Measurements from ENCODE around the gene UBE3A.

Gene UBE3A

DNA sequence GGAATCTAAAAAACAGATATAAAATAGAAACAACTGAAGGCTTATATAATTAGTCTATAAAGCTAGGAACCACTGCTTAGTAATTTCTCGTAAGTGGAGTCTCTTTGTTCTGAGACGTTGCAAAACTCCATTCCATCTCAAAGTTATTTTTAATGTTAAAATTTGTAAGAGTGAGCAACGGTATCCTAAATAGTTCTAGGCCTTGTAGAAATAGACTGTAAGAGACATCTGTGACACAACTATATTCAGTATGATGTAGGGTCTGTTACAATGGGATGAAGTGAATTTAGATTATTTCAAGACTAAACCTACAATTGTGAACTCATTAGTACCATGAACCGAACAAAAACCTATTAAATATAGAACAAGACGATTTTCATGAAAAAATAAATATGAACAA is 57.2 kb downstream of the UBE3A start:
- TF ChIP-seq, protein P1, sequence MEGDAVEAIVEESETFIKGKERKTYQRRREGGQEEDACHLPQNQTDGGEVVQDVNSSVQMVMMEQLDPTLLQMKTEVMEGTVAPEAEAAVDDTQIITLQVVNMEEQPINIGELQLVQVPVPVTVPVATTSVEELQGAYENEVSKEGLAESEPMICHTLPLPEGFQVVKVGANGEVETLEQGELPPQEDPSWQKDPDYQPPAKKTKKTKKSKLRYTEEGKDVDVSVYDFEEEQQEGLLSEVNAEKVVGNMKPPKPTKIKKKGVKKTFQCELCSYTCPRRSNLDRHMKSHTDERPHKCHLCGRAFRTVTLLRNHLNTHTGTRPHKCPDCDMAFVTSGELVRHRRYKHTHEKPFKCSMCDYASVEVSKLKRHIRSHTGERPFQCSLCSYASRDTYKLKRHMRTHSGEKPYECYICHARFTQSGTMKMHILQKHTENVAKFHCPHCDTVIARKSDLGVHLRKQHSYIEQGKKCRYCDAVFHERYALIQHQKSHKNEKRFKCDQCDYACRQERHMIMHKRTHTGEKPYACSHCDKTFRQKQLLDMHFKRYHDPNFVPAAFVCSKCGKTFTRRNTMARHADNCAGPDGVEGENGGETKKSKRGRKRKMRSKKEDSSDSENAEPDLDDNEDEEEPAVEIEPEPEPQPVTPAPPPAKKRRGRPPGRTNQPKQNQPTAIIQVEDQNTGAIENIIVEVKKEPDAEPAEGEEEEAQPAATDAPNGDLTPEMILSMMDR (conservative IDR thresholded peaks at IDR 0.05; ENCODE audit: control insufficient read depth, insufficient read depth, low read depth, low read length): no peak
- H3K4me3 ChIP-seq (ENCODE audit: control insufficient read depth, low read depth, low read length): no peak overlapping the region
- no peak for DNase-seq (ENCODE audit: low read depth)

DNA sequence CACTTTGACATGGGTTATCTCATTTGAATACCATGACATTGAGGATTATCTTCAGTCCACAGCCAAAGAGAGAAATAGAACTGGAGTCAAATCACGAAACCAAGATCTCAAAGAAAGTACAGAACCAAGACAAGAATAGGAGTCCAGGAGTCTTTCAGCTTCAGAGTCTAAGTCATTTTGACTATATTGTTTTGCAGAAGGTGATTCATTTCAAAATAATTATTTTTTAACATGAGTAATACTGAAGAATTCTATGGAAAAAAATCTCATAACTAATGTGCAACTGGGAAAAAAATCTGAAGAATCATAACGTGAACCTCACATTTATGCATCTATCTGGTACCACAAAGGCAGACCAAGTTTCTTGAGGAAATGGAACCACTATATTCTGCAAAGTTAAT is 60.3 kb downstream of the UBE3A start:
- no peak overlapping the region for H3K4me3 ChIP-seq (ENCODE audit: control insufficient read depth, low read depth, low read length)
- TF ChIP-seq, protein P1 (conservative IDR thresholded peaks at IDR 0.05; ENCODE audit: control insufficient read depth, insufficient read depth, low read depth, low read length): no peak
- DNase-seq (ENCODE audit: low read depth): peak; percentile 10

DNA sequence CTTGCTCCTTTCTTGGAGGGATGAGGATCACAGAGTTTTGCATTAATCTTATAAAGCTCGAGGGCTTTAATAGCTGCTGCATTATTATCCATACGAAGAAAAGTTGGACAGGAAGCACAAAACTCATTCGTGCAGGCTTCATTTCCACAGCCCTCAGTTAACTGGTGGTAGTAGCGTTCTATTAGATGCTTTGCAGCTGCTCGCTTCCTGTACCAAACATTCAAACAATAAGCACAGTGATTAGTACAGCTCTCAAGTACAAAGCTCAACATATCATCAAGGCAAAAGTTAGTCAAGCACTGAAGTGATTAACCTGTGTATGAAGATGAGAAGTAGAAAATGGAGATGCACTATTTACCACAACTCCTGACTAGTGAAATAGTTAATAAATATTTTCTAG is 63.3 kb downstream of the UBE3A start:
- no peak for DNase-seq (ENCODE audit: low read depth)
- no peak overlapping the region for H3K4me3 ChIP-seq (ENCODE audit: control insufficient read depth, low read depth, low read length)
- TF ChIP-seq, protein P1 (conservative IDR thresholded peaks at IDR 0.05; ENCODE audit: control insufficient read depth, insufficient read depth, low read depth, low read length): no peak

DNA sequence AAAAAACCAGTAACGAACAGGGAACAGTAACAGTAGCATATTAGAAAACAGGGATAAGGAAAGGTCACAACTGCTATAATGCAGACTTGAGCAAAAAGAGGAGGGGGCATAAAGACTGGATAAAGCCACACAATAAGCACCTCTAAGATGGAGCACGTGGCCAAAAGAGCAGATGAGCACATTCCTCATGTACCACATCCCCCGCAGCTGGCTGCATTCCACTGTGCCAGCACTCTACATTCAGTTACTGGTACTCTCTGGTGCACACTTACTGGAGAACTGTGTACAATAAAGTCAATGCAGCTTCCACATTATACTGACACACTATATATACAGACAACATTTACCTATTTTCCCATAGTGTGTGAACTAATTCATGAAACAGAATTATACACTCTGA is 64.7 kb downstream of the UBE3A start:
- no peak overlapping the region for H3K4me3 ChIP-seq (ENCODE audit: control insufficient read depth, low read depth, low read length)
- DNase-seq (ENCODE audit: low read depth): no peak
- TF ChIP-seq, protein P1 (conservative IDR thresholded peaks at IDR 0.05; ENCODE audit: control insufficient read depth, insufficient read depth, low read depth, low read length): no peak

DNA sequence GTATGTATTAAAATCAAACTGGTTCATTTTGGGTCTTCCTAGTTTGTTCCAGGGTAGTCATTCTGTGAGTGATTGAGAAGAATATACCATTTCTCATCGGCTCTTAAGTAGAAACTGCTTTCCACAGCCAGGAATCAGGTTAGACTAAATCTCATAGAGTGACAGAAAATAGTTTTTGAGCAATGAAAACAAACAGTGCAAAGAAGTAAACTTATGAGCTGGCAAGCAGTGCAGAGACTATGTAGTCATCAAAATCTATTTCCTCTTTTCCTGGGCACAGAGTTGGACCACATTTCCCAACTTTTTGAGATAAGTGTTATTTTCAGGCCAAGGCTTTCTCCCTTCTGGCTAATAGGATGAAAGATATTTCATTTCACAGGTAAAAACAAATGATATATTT is 66.5 kb downstream of the UBE3A start:
- TF ChIP-seq, protein P1 (conservative IDR thresholded peaks at IDR 0.05; ENCODE audit: control insufficient read depth, insufficient read depth, low read depth, low read length): no peak
- DNase-seq (ENCODE audit: low read depth): peak; percentile 51
- H3K4me3 ChIP-seq (ENCODE audit: control insufficient read depth, low read depth, low read length): no peak overlapping the region

DNA sequence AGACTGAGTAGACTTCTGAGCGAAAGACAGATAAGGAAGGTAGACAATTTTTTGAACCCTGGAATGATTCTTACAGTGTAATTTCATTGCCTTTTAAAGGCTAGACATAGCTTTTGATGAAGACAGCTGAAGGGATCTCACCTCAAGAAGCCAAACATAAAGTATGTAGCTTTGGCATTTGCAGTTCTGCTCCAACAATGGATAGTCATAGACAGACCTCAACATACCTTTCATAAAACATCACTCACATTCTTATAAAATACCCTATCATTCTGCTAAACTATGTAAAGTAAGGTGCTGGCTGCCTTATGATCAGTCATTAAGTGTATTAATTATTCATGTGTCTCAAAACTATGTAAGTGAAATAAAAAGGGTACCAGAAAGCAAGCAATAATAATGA is 70.0 kb downstream of the UBE3A start:
- DNase-seq (ENCODE audit: low read depth): no peak
- no peak overlapping the region for H3K4me3 ChIP-seq (ENCODE audit: control insufficient read depth, low read depth, low read length)
- TF ChIP-seq, protein P1 (conservative IDR thresholded peaks at IDR 0.05; ENCODE audit: control insufficient read depth, insufficient read depth, low read depth, low read length): no peak

DNA sequence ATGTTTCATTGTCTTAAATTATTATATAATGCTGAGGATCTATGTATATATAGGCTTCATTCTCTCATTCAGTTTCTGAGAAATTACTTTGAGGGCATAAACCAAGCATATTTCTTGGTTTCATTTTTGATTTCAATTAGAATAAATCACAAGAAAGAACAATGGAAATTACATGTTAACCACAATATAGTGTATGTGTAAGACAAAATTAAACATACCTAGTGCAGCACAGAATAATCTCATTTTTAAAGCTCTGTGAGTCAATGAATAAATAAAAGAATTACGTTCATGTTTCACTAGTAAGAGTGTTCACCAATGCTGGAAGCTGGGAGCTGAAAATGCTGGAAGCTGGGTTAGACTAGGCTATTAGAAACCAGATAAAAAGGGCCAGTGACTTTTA is 72.8 kb downstream of the UBE3A start:
- H3K4me3 ChIP-seq (ENCODE audit: control insufficient read depth, low read depth, low read length): no peak overlapping the region
- DNase-seq (ENCODE audit: low read depth): no peak
- TF ChIP-seq, protein P1 (conservative IDR thresholded peaks at IDR 0.05; ENCODE audit: control insufficient read depth, insufficient read depth, low read depth, low read length): no peak

Data from fibroblast of mammary gland (primary cell).